Stimulated activated CD4-positive, alpha-beta T cell treated with anti-CD3 and anti-CD28 coated beads, Interleukin-1b, Interleukin-23, amount 100 ng/mL, for 1 hour (primary cell): Measurements from ENCODE around the gene ME2.
A peak's percentile ranks its signal among the peaks of the same experiment; 100 is the strongest.
"Not testable (repeated sequence)": the region's sequence is repeated elsewhere in the genome, so short reads cannot be mapped to it uniquely, and the experiment has no call there.

ENCODE experiments used
- DNase-seq, 2 donors: peaks; one replicate each; pipeline ENCODE4 v3.0.0-alpha.2; 2020; ENCODE audit warnings: low read depth in 2 of 2

Gene ME2

DNA sequence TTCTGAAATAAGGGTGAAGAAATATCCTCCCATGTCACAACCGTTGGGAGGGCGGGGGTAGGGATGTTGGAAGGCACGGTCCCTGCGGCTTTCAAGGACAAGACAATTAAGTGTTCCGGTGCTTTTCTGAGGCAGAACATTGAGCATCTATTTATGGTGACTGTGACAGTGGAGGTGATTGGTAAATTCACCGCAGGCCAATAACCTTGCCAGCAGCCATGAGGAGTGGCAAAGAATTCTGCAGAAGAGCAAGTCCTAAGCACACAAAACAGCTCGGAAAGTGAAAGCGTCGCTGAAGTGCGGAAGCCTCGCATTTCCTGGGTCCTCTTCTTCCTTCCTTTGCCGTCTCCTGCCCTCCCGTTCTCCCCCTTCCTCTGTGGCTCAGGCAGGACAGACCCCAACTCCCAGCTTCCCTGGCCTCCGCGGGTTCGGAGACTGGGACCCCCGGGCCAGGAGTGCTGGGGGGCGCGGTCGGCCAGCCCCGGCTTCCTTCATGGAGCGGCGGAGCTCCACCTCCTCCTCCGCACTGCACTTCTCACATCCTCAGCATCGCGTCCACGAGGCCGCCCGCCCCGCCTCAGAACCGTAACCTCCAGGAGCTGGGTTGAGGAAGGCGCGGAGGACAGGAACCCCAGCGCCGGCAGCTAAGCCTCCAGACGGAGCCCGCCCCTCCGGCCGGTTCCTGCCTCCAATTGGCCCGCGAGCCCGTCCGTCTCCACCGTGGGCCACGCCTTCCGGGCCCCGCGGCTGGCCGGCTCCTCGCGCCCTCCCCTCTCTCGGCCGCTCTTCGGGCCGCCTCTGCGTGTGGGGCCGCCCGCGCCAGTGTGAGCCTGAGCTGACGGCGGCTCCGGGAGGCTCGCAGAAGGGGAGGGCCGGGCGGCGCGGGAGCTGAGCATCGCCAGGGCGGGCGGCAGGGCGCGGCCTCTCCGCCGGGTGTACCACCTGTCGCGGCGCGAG is at the start of gene ME2:
ME2 (plus strand) TSS at position 774 of the 957 bp plus-strand sequence. CDS start 16,703 bp downstream, outside the sequence.
- DNase-seq = peak; percentile 76 to 84

DNA sequence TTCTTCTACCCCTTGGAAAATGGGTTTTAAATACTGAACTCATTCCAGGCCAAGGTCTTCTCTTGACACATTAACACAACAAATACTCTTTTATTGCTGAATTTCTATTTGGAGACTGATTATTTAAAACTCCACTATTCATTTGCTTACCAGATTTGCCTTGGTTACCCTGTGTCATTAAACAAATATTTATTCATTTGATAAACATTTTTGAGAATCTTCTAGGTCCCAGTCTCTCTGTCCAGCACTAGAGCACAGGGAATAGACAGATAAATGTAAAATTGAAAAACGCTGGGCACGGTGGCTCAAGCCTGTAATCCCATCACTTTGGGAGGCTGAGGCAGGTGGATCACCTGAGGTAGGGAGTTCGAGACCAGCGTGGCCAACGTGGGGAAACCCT is 49.3 kb upstream of the ME2 start:
- DNase-seq = no peak

DNA sequence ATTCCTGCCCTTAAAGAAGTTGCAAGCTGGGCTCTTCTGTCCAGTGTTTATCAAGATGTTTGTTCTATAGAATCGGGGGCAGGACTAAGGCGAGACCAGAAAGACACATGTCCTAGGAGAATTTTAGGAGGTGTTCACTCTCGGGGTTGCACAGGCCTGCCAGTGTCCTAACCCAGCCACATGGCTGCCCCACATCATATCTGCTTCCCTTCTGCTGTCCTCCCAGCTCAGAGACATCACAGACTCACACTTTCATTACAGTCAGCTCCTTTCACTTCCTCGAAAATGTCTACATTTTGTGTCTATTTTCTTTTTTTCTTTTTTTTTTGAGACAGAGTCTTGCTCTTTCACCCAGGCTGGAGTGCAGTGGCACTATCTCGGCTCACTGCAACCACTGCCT is 48.4 kb upstream of the ME2 start:
- no peak for DNase-seq

DNA sequence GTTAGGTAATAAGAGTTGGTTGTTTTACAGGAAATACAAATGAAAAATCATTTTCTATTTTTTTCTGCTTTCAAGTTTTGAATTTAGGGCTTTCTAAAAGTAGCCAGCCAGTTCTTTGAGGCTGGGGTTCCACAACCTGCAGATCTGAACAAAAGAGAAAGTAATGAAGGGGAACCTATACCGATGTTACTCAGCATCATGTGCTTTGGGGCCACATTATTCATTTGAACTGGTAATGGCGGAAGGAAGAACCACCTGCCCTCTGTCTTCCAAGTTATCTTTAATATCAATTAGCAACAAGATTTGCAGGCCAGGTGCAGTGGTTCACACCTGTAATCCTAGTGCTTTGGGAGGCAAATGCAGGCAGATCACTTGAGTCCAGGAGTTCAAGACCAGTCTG is 46.2 kb upstream of the ME2 start:
- no peak for DNase-seq

DNA sequence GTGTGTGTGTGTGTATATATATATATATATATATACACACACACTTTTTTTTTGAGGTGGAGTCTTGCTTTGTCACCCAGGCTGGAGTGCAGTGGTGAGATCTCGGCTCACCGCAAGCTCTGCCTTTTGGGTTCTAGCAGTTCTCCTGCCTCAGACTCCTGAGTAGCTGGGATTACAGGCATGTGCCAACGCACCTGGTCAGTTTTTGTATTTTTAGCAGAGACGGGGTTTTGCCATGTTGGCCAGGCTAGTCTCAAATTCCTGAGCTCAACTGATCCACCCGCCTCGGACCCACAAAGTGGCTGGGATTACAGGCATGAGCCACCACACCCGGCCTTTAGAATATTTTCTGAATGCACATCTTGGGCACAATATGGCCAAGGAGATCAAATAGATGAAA is 45.4 kb upstream of the ME2 start:
- not testable (repeated sequence) for DNase-seq

GRCh38 chr18:50836521-50836957 is 42.4 kb upstream of the ME2 start:
- DNase-seq = no peak

GRCh38 chr18:50839341-50839740 is 39.6 kb upstream of the ME2 start:
- no peak for DNase-seq

- DNase-seq = no peak
Measured at GRCh38 chr18:50839996-50840395, 38.9 kb upstream of the ME2 start.

DNA sequence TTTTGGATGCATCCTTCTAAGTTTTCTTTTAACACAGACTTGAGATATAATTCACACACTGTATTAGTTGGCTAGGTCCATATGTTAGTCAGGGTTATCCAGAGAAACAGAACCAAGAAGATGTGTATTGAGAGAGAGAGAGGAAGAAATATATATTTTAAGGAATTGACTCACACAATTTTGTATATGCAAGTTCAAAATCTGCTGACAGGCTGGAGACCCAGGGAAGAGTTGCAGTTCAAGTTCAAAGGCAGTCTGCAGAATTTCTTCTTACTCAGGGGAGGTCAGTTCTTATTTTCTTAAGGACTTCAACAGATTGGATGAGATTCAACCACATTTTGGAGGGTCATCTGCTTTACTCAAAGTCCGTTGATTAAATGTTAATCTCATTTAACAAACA is 36.1 kb upstream of the ME2 start:
- no peak for DNase-seq

GRCh38 chr18:50844554-50844953 is 34.4 kb upstream of the ME2 start:
- no peak for DNase-seq

DNA sequence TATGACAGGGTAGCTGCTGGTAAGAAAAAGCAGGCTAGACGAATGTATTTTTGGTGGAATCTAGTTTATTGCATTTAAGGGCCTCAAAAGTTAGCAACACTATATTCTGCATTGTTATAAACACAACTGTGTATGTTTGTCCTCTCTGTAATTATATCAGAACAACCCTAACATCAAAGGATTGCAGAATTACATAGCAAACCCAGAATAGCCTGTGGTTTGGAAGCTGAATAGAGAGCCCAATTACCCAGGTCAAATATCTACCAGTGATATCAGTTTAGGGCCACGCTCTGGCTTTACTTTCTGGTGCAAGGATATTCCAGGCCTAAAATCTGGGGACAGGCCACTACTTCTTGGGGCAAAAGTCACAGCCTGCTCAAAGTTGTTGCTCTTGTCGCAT is 34.0 kb upstream of the ME2 start:
- no peak for DNase-seq

DNA sequence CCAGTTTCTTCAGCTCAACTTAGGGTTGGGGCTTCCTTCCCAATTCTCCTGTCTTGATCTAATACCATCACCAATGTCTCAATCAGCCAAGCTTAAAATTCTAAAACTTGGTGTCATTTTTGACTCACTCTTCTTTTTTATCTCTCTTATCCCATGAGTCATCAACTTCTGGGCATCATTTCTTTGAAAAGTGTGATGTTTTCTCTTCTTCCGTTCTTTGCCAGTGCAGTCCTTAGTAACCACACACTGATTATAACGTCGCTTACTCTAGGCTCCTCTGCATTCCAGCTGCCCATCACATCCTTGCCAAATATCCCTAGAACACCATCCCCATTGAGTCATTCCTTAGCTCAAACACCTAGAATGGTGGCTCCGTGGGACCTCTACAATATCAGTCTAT is 31.7 kb upstream of the ME2 start:
- DNase-seq = no peak

- DNase-seq = no peak
Measured at GRCh38 chr18:50848061-50848551, 30.8 kb upstream of the ME2 start.

- no peak for DNase-seq
Measured at GRCh38 chr18:50848991-50849390, 29.9 kb upstream of the ME2 start.

- no peak for DNase-seq
Measured at GRCh38 chr18:50849419-50849821, 29.5 kb upstream of the ME2 start.

DNA sequence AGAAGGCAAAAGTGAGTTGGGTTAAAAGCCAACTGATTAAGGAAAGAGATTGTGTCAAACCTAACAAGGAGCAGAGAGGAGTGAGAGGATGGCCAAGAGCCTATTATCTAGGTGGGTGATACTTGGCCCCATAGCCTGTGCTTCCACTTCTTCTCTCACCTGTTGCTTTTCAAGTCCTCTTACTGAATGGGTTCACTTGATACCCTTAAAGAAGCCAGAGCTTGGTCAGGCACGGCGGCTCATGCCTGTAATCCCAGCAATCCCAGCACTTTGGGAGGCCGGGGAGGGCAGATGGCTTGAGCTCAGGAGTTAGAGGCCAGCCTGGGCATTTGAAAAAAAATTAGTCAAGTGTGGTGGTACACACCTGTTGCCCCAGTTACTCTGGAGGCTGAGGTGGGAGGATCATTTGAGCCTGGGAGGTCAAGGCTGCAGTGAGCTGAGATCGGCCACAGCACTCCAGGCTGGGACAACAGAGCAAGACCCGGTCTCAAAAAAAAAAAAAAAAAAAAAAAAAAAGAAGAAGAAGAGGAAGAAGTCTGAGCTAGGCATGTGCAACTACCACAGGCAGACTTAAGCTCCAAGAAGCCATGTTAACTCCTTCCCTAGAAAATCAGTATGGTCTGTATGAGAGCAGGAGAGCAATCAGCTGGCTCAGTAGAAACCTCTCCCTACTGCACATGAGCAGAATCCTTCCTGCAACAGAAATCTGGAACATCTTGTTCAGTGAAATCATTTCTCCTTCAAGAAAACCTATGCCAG is 28.4 kb upstream of the ME2 start:
- DNase-seq = no peak

GRCh38 chr18:50853863-50854271 is 25.1 kb upstream of the ME2 start:
- no peak for DNase-seq

- DNase-seq = no peak
Measured at GRCh38 chr18:50855976-50856757, 22.8 kb upstream of the ME2 start.

DNA sequence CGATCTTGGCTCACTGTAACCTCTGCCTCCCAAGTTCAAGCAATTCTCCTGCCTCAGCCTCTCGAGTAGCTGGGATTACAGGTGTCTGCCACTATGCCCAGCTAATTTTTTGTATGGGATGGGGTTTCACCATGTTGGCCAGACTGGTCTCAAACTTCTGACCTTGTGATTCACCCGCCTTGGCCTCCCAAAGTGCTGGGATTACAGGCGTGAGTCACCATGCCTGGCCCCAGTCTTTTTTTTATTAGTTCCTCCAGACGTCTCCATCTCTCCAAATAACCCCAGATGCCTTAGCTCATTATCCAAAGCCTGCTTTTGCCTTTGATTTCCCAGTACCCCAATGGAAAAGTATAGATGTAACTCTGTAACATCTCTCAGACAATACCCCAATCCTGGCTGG is 21.8 kb upstream of the ME2 start:
- not testable (repeated sequence) for DNase-seq

DNA sequence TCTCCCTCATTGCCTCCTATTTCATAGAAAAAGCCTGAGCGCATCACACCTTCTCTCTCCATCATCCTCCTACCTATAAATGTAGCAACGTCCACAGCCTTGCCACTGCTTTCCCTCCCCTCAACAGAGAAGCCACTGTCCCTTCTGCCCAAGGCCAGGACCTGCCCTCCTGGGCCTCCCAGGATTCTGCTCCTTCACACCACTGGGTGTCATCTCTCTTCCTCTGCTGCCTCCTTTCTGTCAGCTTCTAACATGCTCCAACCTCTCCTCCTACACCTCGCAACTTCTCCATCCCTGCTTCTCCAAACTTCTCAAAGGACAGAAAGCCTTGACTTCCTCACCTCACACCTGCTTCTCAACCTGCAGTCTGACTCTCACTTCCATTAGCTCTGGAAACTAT is 21.2 kb upstream of the ME2 start:
- DNase-seq = no peak

GRCh38 chr18:50859793-50860555 is 18.9 kb upstream of the ME2 start:
- DNase-seq = no peak
